ENCODE results near the gene METTL16. TPM values are rescaled to one million over a fixed set of nuclear protein-coding genes. Genes with fewer than 3 reads are reported as not detected.

Gene METTL16
- total and polyA plus RNA-seq, 7 donors, result 11.2 to 33.0 (median 23.5) TPM

- Histone ChIP-seq H3K9me3 (no peaks in the 10 kb centered on the region), H3K4me3 (no peak overlapping the region), H3K27me3 (ENCODE audit: insufficient read depth in 3 of 3, low read length in 2 of 3) (no peaks in the 10 kb centered on the region), H3K36me3 (ENCODE audit: insufficient read depth in 1 of 2, low read depth in 1 of 2) (no peaks in the 10 kb centered on the region), H3K27ac (peak overlapping the region; percentile 100), H3K4me1 (peaks cover 55% of the 10 kb centered on the region)
- intact Hi-C loops (cut with DNase I), result no loop called here
- WGBS, 3 donors, result 75 to 91% (median 80%) methylated on average over 4 of the region's 4 CpGs
- TF ChIP-seq CTCF (IDR thresholded peaks at IDR 0.05), result no peak
- ATAC-seq, result no peak
- DNase-seq, result peak in 1 of 2 donors; percentile 10
These were observed 108.6 kb downstream of the METTL16 start for GRCh38 chr17:2403044-2403443.

- Histone ChIP-seq H3K4me3 (peak overlapping the region; percentile 98), H3K36me3 (ENCODE audit: insufficient read depth in 1 of 2, low read depth in 1 of 2) (no peaks in the 10 kb centered on the region), H3K27ac (peak overlapping the region; percentile 100), H3K9me3 (no peaks in the 10 kb centered on the region), H3K27me3 (ENCODE audit: insufficient read depth in 3 of 3, low read length in 2 of 3) (no peaks in the 10 kb centered on the region), H3K4me1 (peaks cover 58% of the 10 kb centered on the region)
- DNase-seq, result peak in 1 of 2 donors; percentile 50
- WGBS, 3 donors, result 11 to 17% (median 15%) methylated on average over 15 of the region's 15 CpGs
- ATAC-seq, result no peak
- TF ChIP-seq CTCF (IDR thresholded peaks at IDR 0.05), result no peak
- intact Hi-C loops (cut with DNase I), result no loop called here
These were observed 109.1 kb downstream of the METTL16 start for GRCh38 chr17:2402544-2402943.

- H3K4me1 ChIP-seq, result peaks cover 58% of the 10 kb centered on the region
These were observed 110.1 kb downstream of the METTL16 start for GRCh38 chr17:2401426-2402221.

GRCh38 chr17:2400877-2401425 lies 110.7 kb downstream of the METTL16 start, which contains the start of gene MNT:
Gene MNT, minus strand, starts transcription at chr17:2401060. Its CDS starts 348 bp downstream, at chr17:2400712.
- H3K27ac ChIP-seq, result peak within 1 kb of the TSS; percentile 100
- H3K4me1 ChIP-seq, result peaks cover 58% of the 10 kb centered on the region
- no peak for TF ChIP-seq CTCF (IDR thresholded peaks at IDR 0.05)
- peak; percentile 68 to 70 (median 69) for ATAC-seq
- H3K27me3 ChIP-seq (ENCODE audit: insufficient read depth in 3 of 3, low read length in 2 of 3), result no peaks in the 10 kb centered on the region
- peak within 1 kb of the TSS; percentile 98 for H3K4me3 ChIP-seq
- intact Hi-C loops (cut with DNase I), result no loop called here
- 0 to 1% (median 1%) methylated on average over 8 to 51 of the region's 51 CpGs for WGBS, 3 donors
- no peaks in the 10 kb centered on the region for H3K36me3 ChIP-seq (ENCODE audit: insufficient read depth in 1 of 2, low read depth in 1 of 2)
- no peaks in the 10 kb centered on the region for H3K9me3 ChIP-seq
- peak; percentile 96 to 97 for DNase-seq

More at GRCh38 chr17:2401426-2402221, 110.1 kb downstream of the METTL16 start:
- H3K4me3 ChIP-seq, result peak overlapping the region; percentile 98
- intact Hi-C loops (cut with DNase I), result no loop called here
- DNase-seq (peak; percentile 100), ATAC-seq (peak; percentile 67 to 71 (median 68))
- peak overlapping the region; percentile 100 for H3K27ac ChIP-seq
- no peak for TF ChIP-seq CTCF (IDR thresholded peaks at IDR 0.05)
- WGBS, 3 donors, result 0 to 1% (median 0%) methylated on average over 59 to 72 of the region's 72 CpGs
- no peaks in the 10 kb centered on the region for H3K27me3 ChIP-seq (ENCODE audit: insufficient read depth in 3 of 3, low read length in 2 of 3)
- no peaks in the 10 kb centered on the region for H3K36me3 ChIP-seq (ENCODE audit: insufficient read depth in 1 of 2, low read depth in 1 of 2)
- H3K9me3 ChIP-seq, result no peaks in the 10 kb centered on the region

Measured in psoas muscle (tissue), 8 donors.